ENCODE measurements around the gene MIGA1.
"Not testable (repeated sequence)": the region's sequence is repeated elsewhere in the genome, so short reads cannot be mapped to it uniquely, and the experiment has no call there.

MIGA1 gene, protein sequence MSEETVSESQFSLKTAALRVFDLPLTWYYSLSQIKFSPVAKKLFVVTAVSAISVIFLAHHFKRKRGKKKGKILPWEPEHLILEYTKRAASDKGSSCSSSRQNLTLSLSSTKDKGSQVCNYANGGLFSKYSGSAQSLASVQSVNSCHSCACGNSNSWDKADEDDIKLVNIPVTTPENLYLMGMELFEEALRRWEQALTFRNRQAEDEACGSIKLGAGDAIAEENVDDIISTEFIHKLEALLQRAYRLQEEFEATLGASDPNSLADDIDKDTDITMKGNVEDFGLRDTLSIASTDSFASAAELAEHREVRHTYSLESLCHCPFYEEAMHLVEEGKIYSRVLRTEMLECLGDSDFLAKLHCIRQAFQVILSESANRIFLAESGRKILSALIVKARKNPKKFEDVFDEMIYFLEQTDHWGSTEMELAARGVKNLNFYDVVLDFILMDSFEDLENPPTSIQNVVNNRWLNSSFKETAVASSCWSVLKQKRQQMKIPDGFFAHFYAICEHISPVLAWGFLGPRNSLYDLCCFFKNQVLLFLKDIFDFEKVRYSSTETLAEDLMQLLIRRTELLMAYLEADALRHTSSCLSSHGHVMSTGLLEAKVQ

DNA sequence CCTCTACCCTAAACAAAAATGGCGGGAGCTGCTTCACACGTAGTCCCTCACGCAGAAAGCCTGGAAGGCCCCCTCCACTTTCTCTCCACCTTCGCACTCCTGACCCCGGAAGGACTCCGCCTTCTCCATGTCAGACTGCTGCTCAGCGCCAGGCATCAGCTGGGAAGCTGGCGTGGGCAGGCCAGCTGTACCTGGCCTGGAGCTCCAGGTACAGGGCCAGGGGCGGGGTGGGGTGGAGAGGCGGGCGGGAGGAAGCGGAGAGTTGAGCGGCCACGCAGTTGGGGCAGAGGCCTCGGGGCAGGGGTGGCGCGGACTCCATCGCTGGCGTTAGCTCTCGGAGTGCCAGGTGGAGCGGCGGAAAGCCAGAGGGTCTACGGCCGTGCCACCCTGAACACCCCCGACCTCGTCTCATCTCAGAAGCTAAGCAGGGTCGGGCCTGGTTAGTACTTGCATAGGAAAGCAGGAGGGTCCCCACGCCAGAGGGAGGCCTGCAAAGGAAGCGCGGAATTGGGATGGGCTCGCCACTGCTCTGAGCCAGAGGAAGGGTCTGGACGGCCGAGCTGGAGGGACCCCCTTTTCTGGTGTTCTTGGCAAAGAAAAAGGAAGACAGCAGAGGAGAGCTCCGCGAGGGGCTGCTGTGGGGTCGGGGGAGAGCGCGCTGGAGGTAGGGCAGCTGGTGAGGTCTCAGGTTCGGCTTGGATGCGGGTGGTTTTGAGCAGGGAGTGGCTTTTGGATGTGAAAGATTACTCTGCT, at the start of gene MIGA1:
MIGA1 (plus strand) TSS at position 121 of the 753 bp plus-strand sequence. CDS start 3,604 bp downstream, outside the sequence.
- DNase-seq: peak; percentile 84

DNA sequence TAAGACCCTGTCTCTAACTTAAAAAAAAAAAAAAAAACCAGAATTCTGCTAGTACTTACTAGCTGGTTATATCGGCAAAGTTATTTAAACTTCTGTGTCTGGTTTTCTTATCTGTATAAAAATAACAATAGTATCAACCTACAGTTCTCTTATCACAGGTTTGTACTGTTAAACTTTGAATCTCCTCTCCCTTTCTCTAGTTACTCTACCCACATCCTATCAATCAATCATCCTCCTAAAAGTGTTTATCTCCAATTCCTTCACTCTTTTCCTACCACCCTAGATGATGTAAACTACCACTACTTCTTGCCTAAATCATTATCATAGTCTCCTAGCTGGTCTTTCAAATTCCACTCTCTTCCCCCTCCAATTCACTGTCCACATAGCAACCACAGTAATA, 47.4 kb upstream of the MIGA1 start:
- no peak for DNase-seq

DNA sequence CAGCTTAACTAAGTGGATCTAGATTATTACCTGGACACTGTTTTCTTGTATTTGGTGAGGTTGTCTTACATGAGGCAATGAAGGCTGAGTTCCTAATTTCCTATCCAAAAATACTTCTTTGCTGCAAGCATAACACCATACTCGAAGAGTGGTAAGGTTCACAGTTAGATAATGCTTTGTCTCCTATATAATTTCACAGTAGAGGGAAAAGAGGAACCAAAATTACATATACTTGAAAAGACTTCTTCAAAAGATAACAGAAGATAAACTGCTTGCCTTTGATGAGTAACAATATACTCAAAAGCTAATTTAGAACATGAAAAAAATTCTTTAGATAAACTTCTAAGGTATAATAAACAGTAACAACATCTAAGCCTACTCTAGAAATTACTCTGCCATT, 40.2 kb upstream of the MIGA1 start:
- no peak for DNase-seq

DNA sequence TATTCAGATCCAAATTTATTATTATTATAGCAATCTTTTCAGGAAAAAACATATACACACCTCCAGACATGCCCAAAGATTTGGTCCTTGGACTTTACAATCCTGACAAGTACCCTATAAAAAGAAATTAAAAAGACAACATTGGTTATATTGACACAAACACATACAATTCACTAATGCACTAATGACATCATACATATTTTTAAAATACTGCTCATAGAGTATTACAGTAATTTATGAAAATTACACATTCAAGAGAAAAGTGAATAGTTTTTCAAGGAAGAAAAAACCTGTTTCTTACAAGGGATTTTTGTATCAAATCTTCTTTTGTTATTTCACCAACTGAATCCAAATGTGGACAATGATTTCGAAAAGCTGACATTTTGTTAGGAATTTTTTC, 38.1 kb upstream of the MIGA1 start:
- no peak for DNase-seq

DNA sequence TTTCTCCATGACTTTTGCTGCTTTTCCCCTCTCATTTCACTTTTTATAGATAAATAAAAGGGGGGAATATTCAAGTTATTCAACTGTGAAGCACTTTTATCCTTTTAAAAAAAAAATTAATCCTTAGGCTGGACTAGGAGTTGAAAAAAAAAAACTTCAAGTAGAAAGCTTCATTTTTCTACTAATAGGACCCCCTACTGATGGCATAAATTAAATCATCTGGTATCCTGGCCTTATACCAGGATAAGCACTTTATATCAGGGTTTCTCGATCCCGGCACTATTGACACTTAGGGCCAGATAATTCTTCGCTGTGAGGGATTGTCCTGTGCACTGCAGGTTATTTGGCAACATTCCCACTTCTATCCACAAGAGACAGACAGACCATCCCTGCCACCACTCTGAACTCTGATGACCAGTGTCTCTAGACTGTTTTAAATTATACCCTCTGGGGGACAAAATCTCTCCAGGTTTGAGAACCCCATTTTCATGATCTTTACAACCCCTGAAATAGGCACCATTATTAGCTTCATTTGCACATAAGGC, 37.4 kb upstream of the MIGA1 start:
- DNase-seq: no peak

DNA sequence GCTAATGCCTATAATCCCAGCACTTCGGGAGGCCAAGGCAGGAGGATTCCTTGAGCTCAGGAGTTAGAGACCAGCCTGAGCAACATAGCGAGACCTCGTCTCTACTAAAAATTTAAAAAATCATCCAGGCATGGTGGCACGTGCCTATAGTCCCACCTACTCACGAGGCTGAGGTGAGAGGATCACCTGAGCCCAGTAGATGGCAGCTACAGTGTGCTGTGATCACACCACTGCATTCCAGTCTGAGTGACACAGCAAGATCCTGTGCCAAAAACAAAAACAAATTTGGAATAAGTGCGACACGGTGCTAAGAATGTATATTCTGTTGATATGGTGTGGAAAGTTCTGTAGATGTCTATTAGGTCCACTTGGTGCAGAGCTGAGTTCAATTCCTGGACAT, 34.9 kb upstream of the MIGA1 start:
- DNase-seq: no peak

DNA sequence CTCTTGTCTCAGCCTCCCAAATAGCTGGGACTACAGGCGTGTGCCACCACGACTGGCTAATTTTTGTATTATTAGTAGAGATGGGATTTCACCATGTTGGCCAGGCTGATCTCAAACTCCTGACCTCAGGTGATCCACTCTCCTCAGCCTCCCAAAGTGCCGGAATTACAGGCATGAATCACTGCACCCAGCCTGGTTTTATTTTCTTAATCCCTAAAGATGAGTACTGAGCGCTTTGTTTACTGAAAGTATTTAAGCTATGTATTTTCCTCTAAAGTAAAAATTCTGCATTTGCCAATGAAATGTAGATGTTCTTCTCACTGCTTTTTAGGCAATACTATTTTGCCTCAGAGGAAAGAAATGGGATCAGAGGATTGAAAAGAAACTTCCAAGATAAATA, 30.0 kb upstream of the MIGA1 start:
- not testable (repeated sequence) for DNase-seq

DNA sequence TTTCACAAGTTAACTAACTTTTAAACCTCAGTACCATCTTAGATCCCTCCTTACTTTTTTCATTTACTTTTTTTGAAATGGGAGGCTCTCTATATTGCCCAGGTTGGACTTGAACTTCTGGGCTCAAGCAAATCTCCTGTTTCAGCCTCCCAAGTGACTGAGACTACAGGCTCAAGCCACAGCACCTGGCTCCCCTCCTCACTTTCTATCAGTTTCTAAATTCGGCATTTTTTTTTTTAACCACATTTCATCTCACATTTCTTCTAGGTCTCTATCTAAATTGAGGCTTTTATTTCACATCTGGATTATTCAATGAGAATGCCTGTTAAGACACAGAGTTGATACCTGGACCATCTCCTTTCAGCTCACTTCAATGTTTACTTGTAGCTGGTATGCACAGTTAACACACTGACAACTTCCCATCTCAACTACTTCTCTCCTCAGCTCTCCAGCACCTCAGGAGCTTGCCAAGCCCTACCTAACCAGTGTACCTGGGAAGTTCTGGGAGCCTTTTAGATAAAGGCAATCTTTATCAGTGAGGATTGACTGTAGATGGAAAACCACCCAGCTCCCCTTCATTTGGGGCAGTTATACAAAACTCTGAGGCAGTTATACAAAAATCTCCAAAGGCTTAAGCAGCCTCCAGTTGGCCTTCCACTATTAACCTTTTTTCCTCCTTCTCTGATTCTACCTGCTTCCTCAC, 23.2 kb upstream of the MIGA1 start:
- no peak for DNase-seq

DNA sequence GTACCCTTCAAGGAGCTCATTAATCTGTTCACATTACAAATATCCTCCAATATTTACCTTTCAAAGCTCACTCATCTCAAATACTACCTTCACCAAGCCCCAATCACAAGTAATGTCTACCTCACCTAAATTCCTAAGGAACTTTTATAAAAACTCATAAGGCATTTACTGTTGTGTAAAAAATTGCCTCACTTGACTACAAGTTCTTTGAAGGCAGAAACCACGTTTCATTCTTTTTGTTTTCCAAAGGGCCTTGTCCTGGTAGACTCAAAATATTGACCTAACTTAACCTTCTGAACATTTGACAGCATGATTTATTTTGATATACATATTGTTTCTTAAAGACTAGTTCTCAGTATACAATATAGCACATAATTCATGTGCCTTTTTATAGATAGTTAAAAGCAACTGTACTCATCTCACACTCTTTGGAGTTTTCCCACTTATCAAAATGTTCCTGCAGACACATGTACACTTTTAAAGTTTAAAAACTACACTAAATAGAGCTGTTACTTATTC, 22.3 kb upstream of the MIGA1 start:
- DNase-seq: no peak

DNA sequence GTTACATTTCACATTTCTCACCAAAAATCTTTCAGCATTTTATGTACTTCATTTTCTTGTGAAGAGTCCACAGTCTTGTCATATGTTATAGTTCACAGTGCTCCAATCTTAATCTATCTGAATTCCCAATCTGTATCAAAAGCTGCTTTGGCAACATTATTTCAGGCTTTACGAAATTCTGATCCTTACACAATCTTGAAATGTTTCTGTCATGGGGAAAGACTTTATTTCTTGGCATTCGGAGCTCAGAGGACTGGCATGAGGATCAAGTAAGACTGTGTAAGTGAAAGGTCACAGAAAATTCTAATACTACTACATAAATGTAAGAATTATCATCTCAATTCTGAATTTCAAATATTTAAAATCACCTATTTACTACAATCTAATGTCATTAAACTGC, 21.8 kb upstream of the MIGA1 start:
- DNase-seq: no peak

DNA sequence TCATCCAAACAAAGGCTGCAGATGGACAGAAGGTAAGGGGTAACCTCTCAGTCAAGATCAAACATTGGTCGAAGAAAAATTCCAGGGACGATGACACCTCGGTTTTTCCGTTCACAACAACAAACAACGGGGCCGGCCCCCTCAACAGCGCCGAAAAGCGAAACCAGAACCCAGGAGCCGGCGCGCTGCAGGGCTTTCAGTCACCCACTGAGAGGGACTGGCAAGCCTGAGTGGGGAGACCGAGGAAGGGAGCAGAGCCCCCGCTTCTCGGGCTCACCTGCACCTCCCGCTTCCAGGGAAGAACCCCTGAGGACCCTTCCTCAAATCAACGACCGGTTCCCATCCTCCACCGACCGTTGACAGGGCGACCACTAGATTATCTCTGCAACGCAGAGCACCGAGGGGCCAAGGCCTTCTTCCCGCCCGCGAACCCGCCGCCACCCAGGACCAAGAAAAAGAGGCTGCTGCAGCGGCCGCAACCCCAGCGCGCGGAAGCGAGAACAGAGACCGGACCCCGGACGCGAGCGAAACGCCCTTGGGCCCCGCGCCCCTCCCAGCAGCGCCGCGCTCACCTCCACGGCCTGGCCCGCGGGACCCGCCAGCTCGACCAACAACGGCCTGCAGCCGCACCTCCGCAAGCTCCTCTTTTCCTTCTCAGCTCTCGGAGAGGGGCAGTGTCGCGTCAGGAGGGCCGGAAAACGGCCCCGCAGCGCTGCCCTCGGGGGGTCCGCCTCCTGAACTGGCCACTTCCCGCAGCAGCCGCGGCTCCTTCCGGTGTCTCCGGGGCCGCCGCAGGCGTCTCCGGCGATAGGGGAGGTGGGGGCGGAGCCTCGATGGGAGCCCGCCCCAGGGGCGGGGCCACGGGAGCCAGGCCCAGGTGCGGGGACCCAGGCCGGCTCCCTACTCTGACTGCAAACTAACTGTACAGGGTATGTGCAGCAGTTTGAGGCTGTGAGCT, 20.1 kb upstream of the MIGA1 start, which contains the start of gene USP33:
USP33 (minus strand) TSS at position 782 of the 958 bp plus-strand sequence. CDS start 18,155 bp downstream, outside the sequence.
- DNase-seq: peak; percentile 80

DNA sequence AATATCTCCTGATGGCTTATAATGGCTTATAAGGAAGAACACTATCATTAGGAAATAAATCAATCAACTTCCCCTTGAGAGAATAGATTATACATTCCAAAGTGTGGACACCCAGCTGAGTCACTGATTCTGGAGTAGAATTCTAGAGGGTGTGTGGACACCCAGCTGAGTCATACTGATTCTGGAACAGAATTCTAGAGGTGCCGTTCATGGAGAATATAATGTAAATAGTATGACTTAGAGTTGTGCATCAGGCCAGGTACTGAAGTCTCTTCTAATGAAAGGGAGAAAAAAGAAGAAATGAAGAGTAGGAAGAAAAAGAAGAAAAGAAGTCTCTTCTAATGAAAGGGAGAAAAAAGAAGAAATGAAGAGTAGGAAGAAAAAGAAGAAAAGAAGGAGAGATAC, 17.4 kb upstream of the MIGA1 start:
- no peak for DNase-seq

DNA sequence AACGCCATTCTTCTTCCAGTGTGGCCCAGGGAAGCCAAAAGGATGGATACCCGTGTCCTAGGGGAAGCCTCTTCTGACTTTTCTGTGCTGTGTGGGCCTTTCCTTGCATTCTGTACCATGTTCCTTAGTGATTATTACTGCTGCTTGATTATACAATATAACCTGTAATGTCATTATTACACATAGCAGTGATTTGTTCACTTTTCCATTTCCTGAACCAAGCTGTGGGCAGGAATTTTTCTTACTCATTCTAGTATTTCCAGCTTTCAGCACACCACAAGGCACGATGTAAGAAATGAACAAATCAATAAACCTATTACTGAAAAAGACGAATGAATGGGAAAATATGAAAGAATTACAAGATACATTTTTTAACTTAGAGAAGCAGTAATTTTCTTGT, 11.4 kb upstream of the MIGA1 start:
- no peak for DNase-seq

DNA sequence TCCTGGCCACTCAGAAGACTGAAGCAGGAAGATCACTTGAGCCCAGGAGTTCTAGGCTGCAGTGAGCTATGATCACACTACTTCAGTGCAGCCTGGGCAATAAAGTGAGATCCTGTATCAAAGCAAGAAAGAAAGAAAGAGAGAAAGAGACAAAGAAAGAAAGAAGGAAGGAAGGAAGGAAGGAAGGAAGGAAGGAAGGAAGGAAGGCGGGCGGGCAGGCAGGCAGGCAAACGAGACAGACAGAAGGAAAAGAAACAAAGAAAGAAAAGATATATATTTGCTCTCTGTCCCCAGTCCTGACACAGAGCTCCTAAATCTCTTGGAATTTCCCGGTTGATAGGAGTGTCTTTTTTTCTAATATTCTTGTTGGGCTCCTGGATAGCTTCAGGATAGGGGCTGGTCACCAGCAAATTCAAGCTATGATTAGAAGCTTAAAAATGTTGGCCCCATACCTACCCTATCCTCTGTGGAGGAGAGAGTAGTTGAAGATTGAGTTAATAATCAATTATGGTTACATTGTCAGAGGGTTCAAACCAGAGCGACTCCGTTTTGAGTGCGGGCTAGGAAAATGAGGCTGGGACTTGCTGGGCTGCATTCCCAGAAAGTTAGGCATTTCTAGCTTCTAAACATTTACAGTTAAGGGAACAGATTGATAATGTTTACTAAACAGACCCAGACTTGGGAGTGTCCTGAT, 3.3 kb upstream of the MIGA1 start:
- DNase-seq: no peak

DNA sequence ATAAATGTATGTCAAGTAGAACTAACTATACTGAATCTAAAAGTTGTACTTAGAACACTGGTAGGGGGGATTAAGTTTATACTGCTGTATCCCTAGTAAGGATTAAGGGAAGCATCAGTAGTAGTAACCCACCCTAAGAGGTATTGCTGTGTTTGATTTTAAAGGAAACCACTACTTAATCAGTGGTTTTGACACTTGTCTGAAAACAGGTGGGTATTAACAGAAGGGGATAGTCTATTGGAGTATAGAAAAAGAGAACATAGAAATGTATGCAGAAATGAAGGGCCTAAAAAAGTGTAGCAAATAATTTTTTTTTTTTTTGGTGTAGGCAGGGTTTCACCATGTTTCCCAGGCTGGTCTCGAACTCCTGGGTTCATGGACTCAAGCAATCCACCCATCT, 2.2 kb downstream of the MIGA1 start:
- no peak for DNase-seq

DNA sequence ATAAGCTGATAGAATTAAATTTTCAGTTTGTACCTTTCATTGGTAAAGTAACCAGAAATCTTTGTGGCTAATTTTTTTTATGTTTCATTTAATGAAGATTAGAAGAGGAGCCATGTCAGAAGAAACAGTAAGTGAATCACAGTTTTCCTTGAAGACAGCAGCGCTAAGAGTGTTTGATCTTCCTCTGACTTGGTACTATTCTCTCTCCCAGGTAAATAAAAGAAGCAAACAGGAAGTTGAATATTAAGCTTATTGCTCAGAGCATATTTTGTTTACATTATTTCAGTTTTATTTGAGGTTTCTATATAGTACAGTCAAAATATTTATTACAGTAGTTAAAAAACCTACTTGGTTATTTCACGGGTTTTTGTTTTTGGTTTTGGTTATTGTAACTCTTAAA, 3.7 kb downstream of the MIGA1 start:
- no peak for DNase-seq

DNA sequence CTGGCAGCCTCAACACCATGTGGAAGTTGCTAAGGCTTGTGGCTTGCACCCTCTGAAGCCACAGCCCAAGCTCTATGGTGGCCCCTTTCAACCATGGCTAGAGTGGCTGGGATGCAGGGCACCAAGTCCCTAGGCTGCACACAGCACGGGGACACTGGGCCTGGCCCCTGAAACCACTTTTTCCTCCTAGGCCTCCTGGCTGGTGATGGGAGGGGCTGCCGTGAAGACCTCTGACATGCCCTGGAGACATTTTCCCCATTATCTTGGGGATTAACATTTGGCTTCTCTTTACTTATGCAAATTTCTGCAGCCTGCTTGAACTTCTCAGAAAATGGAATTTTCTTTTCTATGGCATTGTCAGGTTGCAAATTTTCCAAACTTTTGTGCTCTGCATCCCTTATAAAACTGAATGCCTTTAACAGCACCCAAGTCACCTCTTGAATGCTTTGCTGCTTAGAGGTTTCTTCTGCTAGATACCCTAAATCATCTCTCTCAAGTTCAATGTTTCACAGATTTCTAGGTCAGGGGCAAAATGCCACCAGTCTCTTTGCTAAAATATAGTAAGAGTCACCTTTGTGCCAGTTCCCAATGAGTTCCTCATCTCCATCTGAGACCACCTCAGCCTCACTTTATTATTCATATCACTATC, 6.8 kb downstream of the MIGA1 start:
- not testable (repeated sequence) for DNase-seq

DNA sequence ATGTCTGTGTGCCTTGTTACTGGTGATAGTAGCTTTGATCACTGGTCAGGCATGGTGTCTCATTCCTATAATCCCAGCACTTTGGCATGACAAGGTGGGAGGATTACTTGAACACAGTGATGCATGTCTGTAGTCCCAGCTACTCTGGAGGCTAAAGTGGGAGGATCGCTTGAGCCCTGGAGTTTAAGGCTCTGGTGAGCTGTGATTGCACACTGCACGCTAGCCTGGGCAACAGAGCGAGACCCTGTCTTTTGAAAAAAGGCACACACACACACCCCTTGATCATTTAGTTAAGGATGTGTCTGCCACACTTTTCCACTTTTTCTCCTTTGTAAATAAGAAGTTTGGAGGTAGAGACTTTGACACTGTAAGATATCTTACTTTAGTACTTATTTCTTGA, 15.1 kb downstream of the MIGA1 start:
- DNase-seq: no peak

DNA sequence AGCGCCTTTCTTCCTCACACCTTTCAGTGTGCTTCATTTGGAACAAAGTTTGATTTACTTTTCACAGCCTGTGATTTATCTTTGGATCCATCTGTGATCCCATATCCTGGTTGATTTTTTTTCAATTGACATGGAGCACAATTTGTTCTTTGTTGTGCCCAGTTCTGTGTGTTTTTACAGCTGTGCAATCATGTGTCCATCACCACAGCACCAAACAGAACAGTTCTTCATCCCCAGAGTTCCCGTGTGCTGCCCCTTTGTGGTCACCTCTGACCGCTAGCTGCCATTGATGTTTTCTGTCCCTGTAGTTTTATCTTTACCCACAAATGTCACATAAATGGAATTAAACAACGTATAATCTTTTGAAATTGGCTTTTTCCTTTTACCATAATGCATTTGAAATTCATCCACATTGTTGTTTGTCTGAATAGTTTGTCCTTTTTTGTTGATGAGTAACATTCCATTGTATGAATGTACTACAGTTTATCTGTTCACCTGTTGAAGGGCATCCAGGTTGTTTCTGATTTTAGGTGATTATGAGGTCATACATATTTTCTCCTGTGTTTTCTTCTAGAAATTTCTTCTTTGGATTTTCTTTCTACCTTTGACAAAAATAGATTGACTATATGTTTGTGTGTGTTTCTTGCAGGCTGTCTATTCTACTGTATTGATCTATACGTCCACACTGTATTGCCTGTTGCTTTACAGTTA, 17.4 kb downstream of the MIGA1 start:
- DNase-seq: no peak

DNA sequence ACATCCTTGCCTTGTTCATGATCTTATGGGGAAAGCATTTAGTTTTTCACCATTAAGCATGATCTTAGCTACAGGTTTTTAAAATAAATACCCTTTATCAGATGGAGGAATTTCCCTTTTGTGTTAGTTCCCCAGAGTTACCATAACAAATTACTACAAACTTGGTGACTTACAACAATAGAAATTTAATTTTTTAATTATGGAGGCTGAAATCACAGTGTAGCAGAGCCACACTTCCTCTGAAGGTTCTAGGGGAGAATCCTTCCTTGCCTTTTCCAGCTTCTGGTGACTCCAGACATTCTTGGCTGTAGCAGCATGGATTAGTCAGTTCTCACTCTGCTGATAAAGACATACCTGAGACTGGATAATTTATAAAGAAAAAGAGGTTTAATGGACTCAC, 18.5 kb downstream of the MIGA1 start:
- DNase-seq: no peak
